ENCODE data around the gene KLC1.

DNA sequence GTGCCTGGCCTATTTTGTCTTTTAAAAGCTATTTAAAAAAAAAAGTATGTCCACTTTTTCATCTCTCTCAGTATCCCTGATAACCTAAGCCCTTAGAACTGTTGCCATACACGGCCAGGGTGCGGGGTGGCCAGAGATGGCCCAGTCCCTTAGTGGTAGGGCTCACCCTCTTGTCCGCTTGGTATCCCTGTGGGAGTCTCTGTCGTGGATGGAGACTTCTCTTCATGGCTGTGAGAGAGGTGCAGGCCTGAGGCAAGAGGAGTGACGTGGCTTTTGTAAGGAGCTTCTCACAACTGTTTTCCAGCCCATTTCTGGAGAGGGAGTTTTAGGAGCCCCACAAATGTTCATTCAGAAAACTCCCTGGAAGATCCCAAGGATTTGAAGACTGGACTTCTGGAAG is 59.4 kb downstream of the KLC1 start:
- TF ChIP-seq, protein P1, sequence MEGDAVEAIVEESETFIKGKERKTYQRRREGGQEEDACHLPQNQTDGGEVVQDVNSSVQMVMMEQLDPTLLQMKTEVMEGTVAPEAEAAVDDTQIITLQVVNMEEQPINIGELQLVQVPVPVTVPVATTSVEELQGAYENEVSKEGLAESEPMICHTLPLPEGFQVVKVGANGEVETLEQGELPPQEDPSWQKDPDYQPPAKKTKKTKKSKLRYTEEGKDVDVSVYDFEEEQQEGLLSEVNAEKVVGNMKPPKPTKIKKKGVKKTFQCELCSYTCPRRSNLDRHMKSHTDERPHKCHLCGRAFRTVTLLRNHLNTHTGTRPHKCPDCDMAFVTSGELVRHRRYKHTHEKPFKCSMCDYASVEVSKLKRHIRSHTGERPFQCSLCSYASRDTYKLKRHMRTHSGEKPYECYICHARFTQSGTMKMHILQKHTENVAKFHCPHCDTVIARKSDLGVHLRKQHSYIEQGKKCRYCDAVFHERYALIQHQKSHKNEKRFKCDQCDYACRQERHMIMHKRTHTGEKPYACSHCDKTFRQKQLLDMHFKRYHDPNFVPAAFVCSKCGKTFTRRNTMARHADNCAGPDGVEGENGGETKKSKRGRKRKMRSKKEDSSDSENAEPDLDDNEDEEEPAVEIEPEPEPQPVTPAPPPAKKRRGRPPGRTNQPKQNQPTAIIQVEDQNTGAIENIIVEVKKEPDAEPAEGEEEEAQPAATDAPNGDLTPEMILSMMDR (IDR thresholded peaks at IDR 0.05): no peak
- TF ChIP-seq POLR2A (IDR thresholded peaks at IDR 0.05): no peak
